Measurements from ENCODE around the gene KDM5D. TPM values are rescaled to one million over a fixed set of nuclear protein-coding genes. Genes with fewer than 3 reads are reported as not detected.

KDM5D gene
- total RNA-seq = 34.8 and 36.0 TPM in 2 replicates

GRCh38 chrY:19744381-19745378 lies at the start of gene KDM5D:
Gene KDM5D, minus strand, starts transcription at chrY:19744726. Its CDS starts 192 bp downstream, at chrY:19744534.

